Fibroblast of skin of left biceps (primary cell): Measurements from ENCODE around the gene HOXA2.

Source experiments
- DNase-seq, 2 experiments: peaks; one replicate each; pipeline ENCODE4 v3.0.0-alpha.2; 2013; ENCODE audit warnings: low read depth in 2 of 2

Gene HOXA2

DNA sequence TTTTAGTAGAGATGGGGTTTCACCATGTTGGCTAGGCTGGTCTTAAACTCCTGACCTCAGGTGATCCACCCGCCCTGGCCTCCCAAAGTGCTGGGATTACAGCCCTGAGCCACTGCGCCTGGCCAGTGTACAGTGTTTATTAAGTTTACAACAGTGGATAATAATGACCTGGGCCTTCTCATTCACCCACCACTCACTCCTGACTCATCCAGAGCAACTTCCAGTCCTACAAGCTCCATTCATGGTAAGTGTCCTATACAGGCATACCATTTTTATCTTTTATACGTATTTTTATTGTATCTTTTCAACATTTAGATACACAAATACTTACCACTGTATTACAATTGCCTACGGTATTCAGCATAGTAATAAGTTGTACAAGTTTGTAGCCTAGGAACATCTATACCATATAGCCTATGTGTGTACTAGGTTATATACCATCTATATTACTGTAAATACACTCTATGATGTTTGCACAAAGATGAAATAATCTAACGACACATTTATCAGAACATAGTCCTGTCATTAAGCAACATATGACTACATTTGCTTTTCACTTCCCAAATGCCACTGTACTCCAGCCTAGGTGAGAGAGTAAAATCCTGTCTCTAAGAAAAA lies 23.8 kb downstream of the HOXA2 start:
- no peak for DNase-seq

DNA sequence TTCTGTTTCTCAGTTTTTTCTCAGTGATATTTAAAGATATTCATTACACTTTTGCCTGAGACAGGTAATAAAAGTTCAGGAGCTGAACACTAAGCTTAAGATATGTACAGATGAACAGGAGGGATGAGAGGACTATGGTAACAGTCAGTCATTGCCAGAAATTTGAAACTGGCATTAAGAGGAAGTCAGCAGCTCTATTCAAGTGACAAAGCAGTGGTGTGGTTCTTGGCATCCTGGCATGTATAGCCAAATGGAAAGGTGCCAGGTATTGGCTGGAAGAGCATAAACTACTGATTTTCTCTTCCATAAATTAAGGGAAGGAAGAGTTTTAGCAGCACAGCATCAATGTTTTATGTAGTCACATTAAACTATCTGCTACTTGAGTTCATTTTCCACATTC lies 29.4 kb downstream of the HOXA2 start:
- no peak for DNase-seq

DNA sequence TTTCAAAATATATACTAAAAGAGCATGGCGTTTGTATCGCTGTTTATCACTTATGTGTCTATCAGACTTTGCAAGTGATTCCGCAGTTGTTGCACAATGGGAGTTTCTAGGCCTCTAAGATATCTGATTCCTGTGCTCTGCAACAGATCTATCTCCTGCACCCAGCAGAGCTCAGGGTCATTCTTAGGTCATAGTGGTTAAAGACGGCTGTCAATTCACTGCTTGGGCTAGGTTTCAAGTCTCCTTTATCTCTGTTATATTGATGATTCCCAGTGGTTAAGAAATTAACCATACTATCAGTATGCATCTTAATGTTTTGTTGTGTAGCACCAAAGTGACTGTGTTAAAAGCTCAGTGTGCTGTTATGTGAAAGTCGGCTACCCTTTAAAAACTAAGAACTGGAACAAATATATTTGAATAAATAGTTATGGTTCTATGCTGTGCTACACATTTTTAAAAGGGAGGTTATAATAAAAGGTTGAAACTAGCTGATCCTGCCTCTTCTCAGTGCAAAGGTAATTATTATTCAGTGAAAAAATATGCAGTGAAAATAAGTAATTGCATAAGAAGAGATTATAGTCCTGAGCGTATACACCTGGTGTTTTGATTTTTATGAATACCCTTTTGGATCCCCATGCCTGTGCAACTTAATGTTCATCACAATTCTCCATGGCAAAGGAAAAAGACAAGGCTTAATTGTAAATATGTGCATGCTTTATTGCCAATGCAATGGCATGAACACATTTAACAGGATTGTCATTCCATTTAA lies 30.7 kb downstream of the HOXA2 start:
- no peak for DNase-seq

DNA sequence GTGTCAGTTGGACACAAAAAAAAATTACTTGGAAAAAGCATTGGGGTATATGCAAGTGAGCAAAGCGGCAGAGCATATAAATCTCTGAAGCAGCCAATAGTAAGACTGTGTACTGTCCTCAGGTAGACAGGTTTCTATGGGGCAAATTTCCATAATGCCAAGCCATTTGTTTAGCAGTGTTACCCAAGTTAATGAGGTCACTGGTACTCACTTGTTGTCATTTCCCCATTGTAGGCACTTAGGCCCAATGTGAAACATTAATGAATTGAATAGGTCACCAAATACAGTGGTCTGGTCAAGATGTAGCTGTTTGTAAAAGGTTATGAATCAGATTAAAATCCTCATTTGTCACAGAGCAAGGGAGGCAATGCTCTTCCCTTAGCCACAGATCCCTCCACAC lies 34.2 kb downstream of the HOXA2 start:
- DNase-seq: no peak

DNA sequence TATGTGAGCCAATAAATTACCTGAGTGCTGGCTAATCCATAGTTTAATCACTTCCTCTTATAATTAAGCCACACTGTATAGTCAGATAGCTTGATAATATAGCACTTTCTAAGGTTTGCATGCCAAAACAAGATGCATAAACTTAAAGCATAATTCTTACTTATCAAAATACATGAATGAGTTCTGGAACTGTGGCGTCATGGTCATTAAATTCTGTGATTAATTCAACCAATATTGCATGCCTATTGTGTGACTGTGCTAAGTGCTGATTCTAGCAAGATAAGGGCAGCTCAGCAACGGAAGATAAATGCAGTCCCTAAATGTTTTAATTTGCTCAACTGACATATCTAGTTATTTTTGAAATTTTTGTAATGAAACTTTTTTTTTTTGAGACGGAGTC lies 36.3 kb downstream of the HOXA2 start:
- DNase-seq: peak in 1 of 2 experiments; percentile 18

DNA sequence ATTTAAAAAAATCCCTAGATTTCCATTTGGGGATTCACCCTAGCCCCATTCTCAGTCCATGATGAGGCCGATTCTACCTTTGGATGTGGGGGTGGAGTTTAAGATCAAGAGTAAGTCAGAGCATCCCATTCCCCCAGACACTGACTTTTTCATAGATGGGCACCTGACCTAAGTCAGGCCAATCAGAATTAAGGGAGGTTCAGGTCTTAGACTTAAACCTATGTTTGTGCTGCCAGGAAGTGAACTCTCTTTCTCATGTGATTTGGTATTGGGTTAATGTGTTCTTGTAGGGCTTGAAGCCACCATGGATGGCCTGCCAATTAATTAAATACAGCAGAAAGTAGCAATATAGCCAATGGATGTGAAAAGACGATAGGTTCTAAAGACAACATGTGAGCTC lies 36.8 kb downstream of the HOXA2 start:
- DNase-seq: no peak

DNA sequence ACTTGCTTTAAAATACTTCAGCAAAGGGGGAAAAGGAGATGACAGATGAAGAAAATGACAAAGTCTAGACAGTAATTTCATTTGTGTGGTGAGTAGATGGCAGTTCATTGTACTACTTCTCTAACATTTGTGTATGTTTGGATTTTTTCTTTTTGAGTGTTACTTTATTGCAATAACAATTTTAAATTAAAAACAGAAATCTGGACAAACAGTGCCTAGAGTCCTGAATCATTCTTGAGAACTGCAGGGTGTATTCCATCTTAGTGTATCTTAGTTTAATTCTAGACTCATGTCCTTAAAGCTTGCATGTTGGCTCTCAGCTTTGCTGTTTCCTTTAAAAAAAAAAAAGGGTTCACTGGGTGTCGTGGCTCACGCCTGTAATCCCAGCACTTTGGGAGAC lies 37.8 kb downstream of the HOXA2 start:
- no peak for DNase-seq

DNA sequence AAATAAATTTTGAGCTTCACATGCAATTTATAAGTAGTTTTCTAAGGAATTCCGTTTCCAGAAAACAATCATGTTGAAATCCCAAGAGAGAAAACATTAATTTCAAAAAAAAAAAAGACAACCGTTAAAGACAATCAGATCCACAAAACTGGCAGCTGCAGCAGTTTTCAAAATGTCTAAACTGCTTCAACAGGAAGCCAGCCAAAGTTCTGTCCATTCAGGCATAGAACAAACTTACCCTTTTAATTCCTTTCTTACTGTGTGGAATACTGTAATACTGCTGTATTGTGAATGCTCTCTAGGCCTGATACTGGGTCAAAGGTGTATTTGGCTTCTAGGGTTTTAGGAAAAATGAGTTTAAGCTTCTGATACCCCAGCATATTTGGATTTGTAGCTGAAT lies 38.3 kb downstream of the HOXA2 start:
- no peak for DNase-seq

DNA sequence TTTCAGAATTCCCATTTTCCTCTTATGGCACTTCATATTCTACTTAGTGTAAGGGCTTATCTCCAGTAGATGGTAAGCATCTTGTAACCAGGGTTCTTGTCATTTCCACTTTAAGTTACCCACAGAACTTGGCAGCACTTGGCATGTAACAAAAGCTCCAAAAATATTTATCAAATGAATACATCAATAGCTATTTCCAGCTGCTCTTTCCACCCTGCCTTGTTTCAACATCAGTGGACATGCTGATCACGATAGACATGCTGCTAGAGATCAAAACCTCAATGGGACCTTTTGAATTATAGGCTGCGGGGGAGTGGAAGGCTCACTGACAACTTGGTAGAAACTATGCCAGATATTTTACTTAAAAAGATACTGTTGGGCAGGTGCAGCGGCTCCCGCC lies 39.5 kb downstream of the HOXA2 start:
- DNase-seq: no peak

DNA sequence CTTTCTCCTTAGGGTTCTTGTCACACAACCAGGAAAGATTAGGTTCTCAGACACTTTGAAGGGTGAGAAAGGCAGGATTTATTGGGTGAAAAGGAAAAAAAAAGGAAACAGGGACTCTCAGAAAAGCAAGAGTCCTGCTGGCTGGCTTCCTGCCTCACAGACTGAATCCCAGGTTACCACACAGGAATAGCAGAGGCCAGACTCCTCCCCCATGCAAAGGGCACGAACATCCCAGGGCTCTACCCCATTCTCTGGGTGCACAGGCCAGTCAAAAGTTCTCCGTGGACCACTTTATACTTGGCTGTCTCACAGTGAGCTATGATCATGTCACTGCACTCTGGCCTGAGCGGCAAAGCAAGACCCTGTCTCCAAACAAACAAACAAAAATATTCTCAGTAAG lies 49.3 kb downstream of the HOXA2 start:
- DNase-seq: no peak

DNA sequence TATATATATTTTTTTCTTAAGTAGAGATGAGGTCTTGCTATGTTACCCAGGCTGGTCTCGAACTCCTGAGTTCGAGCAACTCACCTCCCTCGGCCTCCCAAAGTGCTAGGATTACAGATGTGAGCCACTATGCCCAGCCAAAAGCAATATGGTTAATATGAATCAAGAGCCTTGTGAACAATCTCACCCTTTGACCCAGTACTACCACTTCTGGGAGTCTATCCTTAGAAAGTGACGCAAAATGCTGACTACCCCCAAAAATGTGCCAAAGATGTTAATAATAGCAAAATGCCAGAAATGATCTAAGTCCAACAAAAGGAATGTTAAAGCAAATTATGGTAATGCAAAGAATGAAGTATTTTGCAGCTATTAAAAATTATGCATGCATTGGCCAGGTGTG lies 51.0 kb downstream of the HOXA2 start:
- no peak for DNase-seq
